ENCODE measurements around the gene GRIK1.
"Not testable (repeated sequence)": the region's sequence is repeated elsewhere in the genome, so short reads cannot be mapped to it uniquely, and the experiment has no call there.

GRIK1 gene

GRCh38 chr21:29641001-29641634, 298.7 kb downstream of the GRIK1 start:
- DNase-seq: no peak

GRCh38 chr21:29640080-29640508, 299.7 kb downstream of the GRIK1 start:
- no peak for DNase-seq

GRCh38 chr21:29639366-29640079, 300.3 kb downstream of the GRIK1 start:
- DNase-seq: no peak

DNA sequence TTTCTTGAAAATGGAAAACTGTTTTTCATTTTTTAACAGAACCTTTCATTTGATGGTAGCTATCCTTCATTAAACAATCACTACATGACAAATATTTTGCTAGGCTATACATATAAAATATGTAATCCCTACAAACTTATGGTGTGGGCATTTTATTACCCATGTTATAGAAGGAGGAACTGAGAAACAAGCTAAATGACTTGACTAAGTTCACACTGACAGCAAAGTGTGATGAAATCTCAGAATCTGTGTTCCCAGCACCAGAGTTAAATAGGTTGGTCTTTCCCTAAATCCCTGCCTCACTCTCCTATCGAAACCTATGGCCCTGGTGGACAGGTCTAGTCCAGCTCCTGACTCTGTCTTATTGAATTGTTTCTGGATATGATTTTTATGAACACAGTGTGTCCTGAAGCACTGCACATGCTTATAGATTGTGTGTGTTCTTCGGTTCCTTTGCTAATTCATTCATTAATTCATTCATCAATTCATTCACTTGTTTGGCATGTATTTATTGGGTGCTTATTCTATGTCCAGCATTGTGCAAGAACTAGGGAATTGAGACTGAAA, 301.0 kb downstream of the GRIK1 start:
- DNase-seq: no peak

DNA sequence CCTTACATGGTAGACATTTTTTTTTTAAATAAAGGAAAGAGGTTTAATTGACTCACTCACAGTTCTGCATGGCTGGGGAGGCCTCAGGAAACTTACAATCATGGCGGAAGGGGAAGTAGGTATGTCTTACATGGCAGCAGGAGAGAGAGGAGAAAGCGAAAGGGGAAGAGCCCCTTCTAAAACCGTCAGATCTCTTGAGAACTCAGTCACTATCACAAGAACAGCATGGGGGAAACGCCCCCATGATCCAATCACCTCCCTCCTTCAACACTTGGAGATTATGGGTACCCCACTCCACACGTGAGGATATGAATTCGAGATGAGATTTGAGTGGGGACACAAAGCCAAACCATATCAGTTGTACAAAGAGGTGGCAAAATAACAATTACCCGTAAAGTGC, 301.7 kb downstream of the GRIK1 start:
- no peak for DNase-seq

- no peak for DNase-seq
These were observed 302.2 kb downstream of the GRIK1 start for GRCh38 chr21:29637553-29637952.

GRCh38 chr21:29637134-29637533, 302.7 kb downstream of the GRIK1 start:
- no peak for DNase-seq

- DNase-seq: no peak
These were observed 305.4 kb downstream of the GRIK1 start for GRCh38 chr21:29634418-29634817.

- DNase-seq: no peak
These were observed 306.0 kb downstream of the GRIK1 start for GRCh38 chr21:29633756-29634155.

DNA sequence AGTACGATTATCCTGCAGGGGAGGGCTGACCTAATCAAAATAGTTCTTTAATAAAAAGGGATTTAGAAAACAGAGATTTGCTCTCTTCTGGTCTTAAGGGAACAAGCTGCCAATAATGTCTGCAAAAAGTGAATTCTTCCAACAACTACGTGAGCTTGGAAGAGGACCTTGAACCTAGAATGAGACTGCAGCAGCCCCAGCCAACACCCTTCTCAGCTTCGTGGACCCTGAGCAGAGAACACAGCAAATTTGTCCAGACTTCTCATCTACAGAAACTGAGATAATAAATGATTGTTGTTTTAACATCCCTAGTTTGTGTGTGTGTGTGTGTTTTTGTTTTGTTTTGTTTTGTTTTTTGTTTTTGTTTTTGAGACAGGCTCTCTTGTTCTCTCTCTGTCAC, 309.4 kb downstream of the GRIK1 start:
- no peak for DNase-seq

- no peak for DNase-seq
These were observed 311.9 kb downstream of the GRIK1 start for GRCh38 chr21:29627905-29628304.

DNA sequence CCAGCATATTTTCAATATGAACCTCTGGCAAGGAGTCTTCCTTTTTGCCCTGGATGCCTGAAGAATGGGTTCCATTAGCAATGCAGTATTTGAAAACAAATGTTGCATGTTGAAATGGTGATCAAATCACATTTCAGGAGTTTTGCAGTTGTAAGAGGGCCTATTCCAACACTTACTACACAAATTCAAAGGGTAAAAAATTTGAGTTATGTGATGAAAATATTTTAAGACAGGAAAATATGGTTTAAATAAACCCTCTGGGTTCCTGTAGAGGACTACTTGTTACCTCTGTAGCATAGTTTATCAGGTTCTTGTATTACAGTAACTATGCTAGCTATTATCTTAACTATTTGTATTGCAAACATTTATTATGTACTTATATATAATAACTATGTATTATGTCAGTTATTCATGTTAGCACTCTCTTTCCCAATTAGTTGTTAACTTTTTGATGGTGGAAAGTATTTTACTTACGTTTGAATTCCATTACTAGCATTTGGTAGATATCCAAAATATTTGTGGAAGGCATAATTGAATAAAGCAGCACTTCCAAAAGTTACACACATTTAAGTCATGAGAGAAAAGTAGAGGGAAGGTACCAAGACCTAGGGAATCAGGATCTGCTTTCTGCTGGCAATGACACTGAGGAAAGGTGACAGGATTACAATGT, 312.9 kb downstream of the GRIK1 start:
- DNase-seq: no peak

DNA sequence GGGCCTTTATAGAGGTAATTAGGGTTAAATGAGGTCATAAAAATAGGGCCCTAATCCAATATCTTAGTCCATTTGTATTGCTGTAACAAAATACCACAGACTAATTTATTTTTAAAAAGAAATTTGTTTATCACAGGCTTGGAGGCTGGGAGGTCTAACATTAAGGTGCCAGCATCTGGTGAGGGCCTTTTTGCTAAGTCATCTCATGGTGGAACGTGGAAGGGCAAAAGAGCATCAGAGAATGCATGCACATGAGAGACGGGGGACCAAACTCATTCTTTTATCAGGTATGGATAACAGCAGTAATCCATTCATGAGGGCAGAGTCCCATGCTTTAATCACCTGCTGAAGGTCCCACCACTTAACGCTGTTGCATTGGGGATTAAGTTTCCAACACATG, 313.8 kb downstream of the GRIK1 start:
- DNase-seq: no peak

- DNase-seq: no peak
These were observed 315.0 kb downstream of the GRIK1 start for GRCh38 chr21:29624776-29625175.

GRCh38 chr21:29621525-29621924, 318.3 kb downstream of the GRIK1 start:
- no peak for DNase-seq

DNA sequence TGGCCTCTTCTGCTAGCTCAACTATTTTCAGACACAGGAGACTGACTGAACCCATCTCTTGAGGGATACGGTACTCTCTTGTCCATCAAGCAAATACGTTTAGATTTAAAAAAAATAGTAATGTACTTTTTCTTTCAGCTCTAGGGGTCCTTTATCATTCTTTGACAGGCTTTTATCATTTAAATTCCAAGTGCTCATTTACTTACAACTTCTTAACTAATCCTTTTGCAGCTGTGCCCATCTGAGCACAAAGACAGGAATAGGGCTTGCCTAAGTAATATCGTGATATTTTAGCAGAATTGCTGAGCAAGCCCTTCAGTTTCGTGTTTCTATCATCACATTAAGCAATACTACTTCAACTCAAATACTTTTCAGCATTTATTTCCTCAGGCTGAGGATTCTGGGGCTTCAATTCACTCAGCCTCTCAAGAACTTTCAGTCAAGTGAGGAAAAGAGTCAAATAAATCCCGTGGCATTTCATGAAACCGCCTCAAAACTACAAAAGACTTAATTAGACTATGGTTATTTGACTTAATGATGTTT, 323.5 kb downstream of the GRIK1 start:
- no peak for DNase-seq

GRCh38 chr21:29613877-29614276, 325.9 kb downstream of the GRIK1 start:
- no peak for DNase-seq

- no peak for DNase-seq
These were observed 326.8 kb downstream of the GRIK1 start for GRCh38 chr21:29613021-29613420.

DNA sequence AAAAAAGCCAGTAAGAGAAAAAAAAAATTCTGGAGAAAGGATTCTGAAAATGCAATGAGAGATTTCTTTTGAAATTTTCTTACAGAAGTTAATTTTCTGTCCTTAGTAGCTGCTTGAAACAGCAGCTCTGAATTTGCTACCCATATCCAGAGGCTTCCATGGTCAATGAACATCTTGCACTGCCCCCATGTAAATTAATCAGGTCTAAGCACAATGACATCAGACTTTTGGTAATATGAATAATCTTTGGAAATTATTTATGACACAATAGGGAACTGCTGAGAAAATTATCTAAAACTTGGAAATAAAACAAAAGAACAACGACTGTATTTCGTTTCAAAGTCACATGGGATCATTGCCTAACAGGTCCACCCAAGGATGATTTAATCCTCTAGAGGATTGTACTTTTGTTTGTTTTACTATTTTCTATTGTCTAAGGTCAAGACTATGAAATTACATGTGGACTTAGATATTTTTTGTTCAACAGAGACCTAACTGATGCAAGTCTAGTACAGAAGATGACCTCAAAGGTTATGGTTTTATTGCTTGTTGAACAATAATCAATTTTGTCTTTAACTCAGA, 328.9 kb downstream of the GRIK1 start:
- DNase-seq: no peak

GRCh38 chr21:29606613-29607012, 333.2 kb downstream of the GRIK1 start:
- no peak for DNase-seq

DNA sequence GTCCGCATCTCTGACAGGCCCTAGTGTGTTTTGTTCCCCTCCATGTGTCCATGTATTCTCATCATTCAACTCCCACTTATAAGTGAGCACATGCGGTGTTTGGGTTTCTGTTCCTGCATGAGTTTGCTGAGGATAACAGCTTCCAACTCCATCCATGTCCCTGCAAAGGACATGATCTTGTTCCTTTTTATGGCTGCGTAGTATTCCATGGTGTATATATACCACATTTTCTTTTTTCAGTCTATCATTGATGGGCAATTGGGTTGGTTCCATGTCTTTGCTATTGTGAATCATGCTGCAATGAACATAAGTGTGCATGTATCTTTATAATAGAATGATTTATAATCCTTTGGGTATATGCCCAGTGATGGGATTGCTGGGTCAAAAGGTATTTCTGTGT, 334.6 kb downstream of the GRIK1 start:
- DNase-seq: not testable (repeated sequence)

DNA sequence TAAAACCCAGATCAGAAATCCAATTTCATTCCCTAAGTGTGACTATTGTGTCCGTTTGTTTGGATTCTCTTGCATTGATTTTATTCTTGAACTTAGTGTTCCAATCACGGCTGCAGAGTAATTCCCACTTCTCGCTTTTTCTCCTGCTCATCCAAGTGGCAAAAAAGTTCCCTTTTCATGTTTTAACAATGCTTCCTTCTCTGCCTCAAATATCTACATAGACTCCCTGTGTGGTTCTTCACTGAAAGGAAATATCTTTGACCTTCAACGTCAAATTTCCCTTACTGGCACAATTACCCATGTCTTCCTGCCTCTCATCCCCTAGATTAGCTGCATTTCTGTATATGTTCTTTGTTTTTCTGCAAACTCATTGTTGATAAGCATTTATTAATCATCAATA, 335.7 kb downstream of the GRIK1 start:
- no peak for DNase-seq

GRCh38 chr21:29601047-29601446, 338.7 kb downstream of the GRIK1 start:
- DNase-seq: no peak
